GM21390 (cell line): ENCODE results near the gene CT45A9.
"Not testable (repeated sequence)": the region's sequence is repeated elsewhere in the genome, so short reads cannot be mapped to it uniquely, and the experiment has no call there.

ENCODE experiments used
- ATAC-seq: cut with Tn5 transposase; IDR thresholded peaks from one replicate; pipeline ENCODE4 v1.9.1; 2021; ENCODE audit not compliant: unreplicated experiment

The CT45A9 gene

GRCh38 chrX:135871712-135872111 lies at the start of gene CT45A9:
TSS of gene CT45A9 (minus strand) at chrX:135871812. CDS start at chrX:135868061, 3,751 bp downstream.
- ATAC-seq, result not testable (repeated sequence)

- not testable (repeated sequence) for ATAC-seq
Measured at GRCh38 chrX:135920516-135920915, 48.9 kb upstream of the CT45A9 start.

GRCh38 chrX:135914404-135914803 lies 42.8 kb upstream of the CT45A9 start:
- no peak for ATAC-seq

GRCh38 chrX:135910251-135910650 lies 38.6 kb upstream of the CT45A9 start:
- no peak for ATAC-seq

GRCh38 chrX:135893294-135893817 lies 21.7 kb upstream of the CT45A9 start, which contains the start of the genes CT45A10 and SAGE1:
TSS of gene CT45A10 (minus strand) at chrX:135893444. CDS start at chrX:135885344, 8,100 bp downstream.
TSS of gene SAGE1 (plus strand) at chrX:135893716. CDS start at chrX:135896243, 2,527 bp downstream.
- ATAC-seq, result no peak

GRCh38 chrX:135892781-135893180 lies 21.2 kb upstream of the CT45A9 start:
- no peak for ATAC-seq

GRCh38 chrX:135890087-135890585 lies 18.5 kb upstream of the CT45A9 start:
- no peak for ATAC-seq

GRCh38 chrX:135888976-135889375 lies 17.4 kb upstream of the CT45A9 start:
- ATAC-seq, result not testable (repeated sequence)

- not testable (repeated sequence) for ATAC-seq
Measured at GRCh38 chrX:135888230-135888629, 16.6 kb upstream of the CT45A9 start.

- not testable (repeated sequence) for ATAC-seq
Measured at GRCh38 chrX:135882741-135883140, 11.1 kb upstream of the CT45A9 start.

GRCh38 chrX:135854438-135854837 lies 17.2 kb downstream of the CT45A9 start, which contains the start of gene CT45A8:
TSS of gene CT45A8 (minus strand) at chrX:135854538. CDS start at chrX:135850783, 3,755 bp downstream.
- ATAC-seq, result not testable (repeated sequence)

- not testable (repeated sequence) for ATAC-seq
Measured at GRCh38 chrX:135837180-135837579, 34.4 kb downstream of the CT45A9 start, which contains the start of gene CT45A7. TSS of gene CT45A7 (minus strand) at chrX:135837280. CDS start at chrX:135833533, 3,747 bp downstream.

- not testable (repeated sequence) for ATAC-seq
Measured at GRCh38 chrX:135819912-135820311, 51.7 kb downstream of the CT45A9 start, which contains the start of gene CT45A2. TSS of gene CT45A2 (minus strand) at chrX:135820012. CDS start at chrX:135816265, 3,747 bp downstream.
